Left lung (tissue), 10 donors: Measurements from ENCODE around the gene WIPI1. TPM values are rescaled to one million over a fixed set of nuclear protein-coding genes. Genes with fewer than 3 reads are reported as not detected.

Experiments
- ATAC-seq: fragments of 200-7000 bp; cut with Tn5 transposase; one replicate; pipeline ENCODE4 v1.9.1; 2020; ENCODE audit warnings: moderate library complexity
- DNase-seq, 4 donors: peaks; one replicate each; pipeline ENCODE4 v3.0.0-alpha.2; 2013 to 2020
- H3K27ac ChIP-seq, 2 donors: fragments of 200-600 bp; sonication (generic) in 1 of 2; one replicate each; pipeline versions ENCODE4 v1.5.0 to v1.8.0; 2020 to 2021
- H3K27me3 ChIP-seq, 2 donors: fragments of 200-600 bp; sonication (generic) in 1 of 2; one replicate each; pipeline versions ENCODE4 v1.5.0 to v1.8.0; 2020 to 2021
- H3K36me3 ChIP-seq, 2 donors: fragments of 200-600 bp; sonication (generic) in 1 of 2; one replicate each; pipeline versions ENCODE4 v1.5.0 to v1.8.0; 2020 to 2021
- H3K4me1 ChIP-seq, 2 donors: fragments of 200-600 bp; one replicate each; pipeline ENCODE4 v1.8.0; 2021
- H3K4me3 ChIP-seq, 2 donors: fragments of 200-600 bp; sonication (generic) in 1 of 2; one replicate each; pipeline versions ENCODE4 v1.5.0 to v1.8.0; 2020 to 2021; ENCODE audit warnings: mild to moderate bottlenecking in 1 of 2
- H3K9me3 ChIP-seq, 2 donors: fragments of 200-600 bp; sonication (generic) in 1 of 2; one replicate each; pipeline versions ENCODE4 v1.5.0 to v1.8.0; 2020 to 2021
- CTCF ChIP-seq, 2 donors: fragments of 200-600 bp; sonication (generic) in 1 of 2; IDR thresholded peaks; one replicate each; pipeline versions ENCODE4 v1.5.0 to v1.8.0; 2021; ENCODE audit warnings: antibody characterized with exemption in 2 of 2
- intact Hi-C, 2 donors: fragments of 100-400 bp; cut with DNase I; formaldehyde crosslinking; loops; one replicate each; pipeline versions ENCODE4 v1.11.2 to v1.14.2; 2022
- polyA plus RNA-seq, 6 donors: library from polyadenylated mRNA; unstranded; fragments of 120-200 nt; gene quantifications; one replicate each; pipeline ENCODE4 v1.2.1, GENCODE V29; 2013; ENCODE audit not compliant: insufficient read length in 6 of 6
- total RNA-seq, 2 donors: library from RNA; stranded (reverse); fragmentation: NEBNext Ultra II Directional; extraction: Animal tissue kit (Norgen Biotek cat#: 25700); gene quantifications; one replicate each; pipeline ENCODE4 v1.2.1, GENCODE V29; 2021
- donor health status: DM: no; HTN: yes; CAD: no.
- donor health status: DM: no; HTN: no; CAD: no.

WIPI1 gene
- total and polyA plus RNA-seq, 8 donors, result 19.2 to 57.1 (median 21.7) TPM

GRCh38 chr17:68450801-68451200 is 6.5 kb downstream of the WIPI1 start:
- intact Hi-C loops, result loop anchor here in 1 of 2 donors (10.0 kb wide), 1 partner anchor 206 kb away; the partner anchor contains the start of gene AMZ2
- DNase-seq (no peak), ATAC-seq (no peak)
- Histone ChIP-seq H3K4me1 (peaks cover 9 to 32% of the 10 kb centered on the region in 2 donors), H3K27ac (no peak overlapping the region), H3K27me3 (no peaks in the 10 kb centered on the region), H3K4me3 (no peak overlapping the region), H3K9me3 (no peaks in the 10 kb centered on the region), H3K36me3 (peaks cover 0 to 71% of the 10 kb centered on the region in 2 donors)
- TF ChIP-seq CTCF (IDR thresholded peaks at IDR 0.05), result no peak

GRCh38 chr17:68450391-68450790 is 6.9 kb downstream of the WIPI1 start:
- no peak for TF ChIP-seq CTCF (IDR thresholded peaks at IDR 0.05)
- no peak overlapping the region for H3K4me3 ChIP-seq
- H3K9me3 ChIP-seq, result no peaks in the 10 kb centered on the region
- peaks cover 0 to 75% of the 10 kb centered on the region in 2 donors for H3K36me3 ChIP-seq
- H3K4me1 ChIP-seq, result peaks cover 6 to 28% of the 10 kb centered on the region in 2 donors
- ATAC-seq, result no peak
- intact Hi-C loops, result loop anchor here in 1 of 2 donors (10.0 kb wide), 1 partner anchor 206 kb away; the partner anchor contains the start of gene AMZ2
- H3K27ac ChIP-seq, result no peak overlapping the region
- H3K27me3 ChIP-seq, result no peaks in the 10 kb centered on the region
- DNase-seq, result no peak

- Histone ChIP-seq H3K4me1 (peaks cover 0 to 17% of the 10 kb centered on the region in 2 donors), H3K27me3 (no peaks in the 10 kb centered on the region), H3K9me3 (no peaks in the 10 kb centered on the region), H3K36me3 (peaks cover 0 to 85% of the 10 kb centered on the region in 2 donors), H3K27ac (no peak overlapping the region), H3K4me3 (no peak overlapping the region)
- TF ChIP-seq CTCF (IDR thresholded peaks at IDR 0.05), result no peak
- DNase-seq (no peak), ATAC-seq (no peak)
- intact Hi-C loops, result no loop called here
Observed at GRCh38 chr17:68449021-68449739, 8.1 kb downstream of the WIPI1 start.

GRCh38 chr17:68446626-68447041 is 10.7 kb downstream of the WIPI1 start:
- intact Hi-C loops, result no loop called here
- Histone ChIP-seq H3K4me1 (peaks cover 3 to 16% of the 10 kb centered on the region in 2 donors), H3K27me3 (no peaks in the 10 kb centered on the region), H3K9me3 (no peaks in the 10 kb centered on the region), H3K4me3 (no peak overlapping the region), H3K27ac (no peak overlapping the region), H3K36me3 (peaks cover 0 to 95% of the 10 kb centered on the region in 2 donors)
- no peak for ATAC-seq
- no peak for DNase-seq
- no peak for TF ChIP-seq CTCF (IDR thresholded peaks at IDR 0.05)

GRCh38 chr17:68445671-68446070 is 11.6 kb downstream of the WIPI1 start:
- Histone ChIP-seq H3K4me3 (no peak overlapping the region), H3K4me1 (peaks cover 8 to 26% of the 10 kb centered on the region in 2 donors), H3K27ac (no peak overlapping the region), H3K27me3 (no peaks in the 10 kb centered on the region), H3K9me3 (no peaks in the 10 kb centered on the region), H3K36me3 (peaks cover 0 to 90% of the 10 kb centered on the region in 2 donors)
- ATAC-seq (no peak), DNase-seq (no peak)
- intact Hi-C loops, result no loop called here
- TF ChIP-seq CTCF (IDR thresholded peaks at IDR 0.05), result no peak
